ENCODE measurements around the gene GXYLT2. TPM values are rescaled to one million over a fixed set of nuclear protein-coding genes. Genes with fewer than 3 reads are reported as not detected.
A peak's percentile ranks its signal among the peaks of the same experiment; 100 is the strongest.

GXYLT2 gene
- total RNA-seq, 1 donor: 77.4 TPM

GRCh38 chr3:72872183-72872582 is 15.7 kb upstream of the GXYLT2 start:
- H3K4me3 ChIP-seq (ENCODE audit: insufficient read depth, low read length): no peak overlapping the region
- no peaks in the 10 kb centered on the region for H4K20me1 ChIP-seq (ENCODE audit: insufficient read depth, low read length)
- H3K4me2 ChIP-seq (ENCODE audit: insufficient read depth, low read length): peak overlapping the region; percentile 18
- H2AFZ ChIP-seq (ENCODE audit: low read length): peak overlapping the region; percentile 56
- no peaks in the 10 kb centered on the region for H3K36me3 ChIP-seq (ENCODE audit: insufficient read depth, low read length)
- peaks cover 8% of the 10 kb centered on the region for H3K4me1 ChIP-seq (ENCODE audit: insufficient read depth, low read length)
- no peaks in the 10 kb centered on the region for H3K9me3 ChIP-seq (ENCODE audit: low read depth, low read length)
- TF ChIP-seq, protein P1, sequence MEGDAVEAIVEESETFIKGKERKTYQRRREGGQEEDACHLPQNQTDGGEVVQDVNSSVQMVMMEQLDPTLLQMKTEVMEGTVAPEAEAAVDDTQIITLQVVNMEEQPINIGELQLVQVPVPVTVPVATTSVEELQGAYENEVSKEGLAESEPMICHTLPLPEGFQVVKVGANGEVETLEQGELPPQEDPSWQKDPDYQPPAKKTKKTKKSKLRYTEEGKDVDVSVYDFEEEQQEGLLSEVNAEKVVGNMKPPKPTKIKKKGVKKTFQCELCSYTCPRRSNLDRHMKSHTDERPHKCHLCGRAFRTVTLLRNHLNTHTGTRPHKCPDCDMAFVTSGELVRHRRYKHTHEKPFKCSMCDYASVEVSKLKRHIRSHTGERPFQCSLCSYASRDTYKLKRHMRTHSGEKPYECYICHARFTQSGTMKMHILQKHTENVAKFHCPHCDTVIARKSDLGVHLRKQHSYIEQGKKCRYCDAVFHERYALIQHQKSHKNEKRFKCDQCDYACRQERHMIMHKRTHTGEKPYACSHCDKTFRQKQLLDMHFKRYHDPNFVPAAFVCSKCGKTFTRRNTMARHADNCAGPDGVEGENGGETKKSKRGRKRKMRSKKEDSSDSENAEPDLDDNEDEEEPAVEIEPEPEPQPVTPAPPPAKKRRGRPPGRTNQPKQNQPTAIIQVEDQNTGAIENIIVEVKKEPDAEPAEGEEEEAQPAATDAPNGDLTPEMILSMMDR (IDR thresholded peaks at IDR 0.05; ENCODE audit: extremely low read depth, low read depth, low read length): no peak
- H3K79me2 ChIP-seq (ENCODE audit: insufficient read depth, low read length): no peaks in the 10 kb centered on the region
- peaks cover 9% of the 10 kb centered on the region for H3K27me3 ChIP-seq (ENCODE audit: insufficient read depth, low read length)
- peak; percentile 82 for DNase-seq (ENCODE audit: insufficient read length, low spot score, missing footprints)
- no peak overlapping the region for H3K27ac ChIP-seq (ENCODE audit: low read depth, low read length)

DNA sequence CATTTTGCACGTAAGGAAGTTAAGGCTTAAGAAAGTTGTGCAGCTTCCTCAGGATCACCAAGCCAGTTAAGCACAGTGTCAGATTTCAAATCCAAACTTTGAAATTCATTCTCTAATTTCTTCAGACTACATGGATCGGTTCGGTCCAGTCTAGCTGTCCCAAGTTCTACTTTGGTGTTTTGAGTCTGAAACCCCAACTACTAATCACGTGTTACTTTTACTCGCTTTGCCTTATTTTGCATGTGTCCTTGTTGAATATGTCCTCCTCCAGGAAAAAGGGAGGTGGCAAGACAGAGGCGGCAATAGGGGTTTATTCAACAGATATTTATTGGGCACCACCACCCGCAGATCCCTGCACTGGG is 522 bp upstream of the GXYLT2 start:
- Histone ChIP-seq H3K4me1 (ENCODE audit: insufficient read depth, low read length) (peaks cover 45% of the 10 kb centered on the region), H2AFZ (ENCODE audit: low read length) (peak overlapping the region; percentile 79)
- peak; percentile 83 for DNase-seq (ENCODE audit: insufficient read length, low spot score, missing footprints)

DNA sequence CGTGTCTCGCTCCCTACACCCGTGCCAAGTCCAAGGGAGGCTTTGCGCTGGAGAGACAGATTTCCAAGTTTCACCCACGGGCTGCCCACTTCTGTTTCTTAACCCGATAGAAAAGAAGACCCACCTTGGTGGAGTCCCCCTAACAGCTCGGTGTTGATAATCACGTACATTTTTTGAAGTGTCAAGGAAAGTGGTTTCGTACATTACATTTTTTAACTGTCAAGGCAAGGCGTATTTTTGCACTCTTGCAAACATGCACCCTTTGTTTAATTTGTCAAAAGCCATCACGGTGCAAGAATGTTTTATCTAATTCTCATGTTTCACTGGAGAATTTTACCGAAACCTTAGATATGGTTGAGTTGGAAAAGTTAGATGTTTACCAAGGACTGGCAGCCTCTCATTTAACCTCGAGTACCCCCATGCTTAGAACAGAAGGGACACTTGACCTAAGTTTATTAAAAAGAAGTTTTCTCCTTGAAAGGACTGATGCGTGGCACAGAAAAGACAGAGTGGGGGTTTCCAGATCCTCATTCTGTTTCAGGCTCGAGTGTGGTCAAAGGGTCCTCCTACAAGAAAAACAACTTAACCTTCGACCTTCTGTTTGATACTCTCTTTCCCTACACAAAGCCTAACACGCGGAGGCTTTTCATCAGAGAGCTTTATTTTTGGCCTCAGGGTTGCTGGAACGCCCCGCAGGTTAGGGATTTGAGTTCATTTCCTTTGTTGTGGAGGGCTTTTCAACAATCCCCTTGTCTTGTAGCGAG is 882 bp downstream of the GXYLT2 start:
- H3K4me2 ChIP-seq (ENCODE audit: insufficient read depth, low read length): peak overlapping the region; percentile 94
- no peak for DNase-seq (ENCODE audit: insufficient read length, low spot score, missing footprints)
- H3K4me1 ChIP-seq (ENCODE audit: insufficient read depth, low read length): peaks cover 54% of the 10 kb centered on the region
- H3K27ac ChIP-seq (ENCODE audit: low read depth, low read length): peak overlapping the region; percentile 23
- H2AFZ ChIP-seq (ENCODE audit: low read length): peak overlapping the region; percentile 71
- H3K79me2 ChIP-seq (ENCODE audit: insufficient read depth, low read length): no peaks in the 10 kb centered on the region
- H4K20me1 ChIP-seq (ENCODE audit: insufficient read depth, low read length): no peaks in the 10 kb centered on the region
- no peaks in the 10 kb centered on the region for H3K27me3 ChIP-seq (ENCODE audit: insufficient read depth, low read length)
- peak overlapping the region; percentile 73 for H3K4me3 ChIP-seq (ENCODE audit: insufficient read depth, low read length)
- H3K36me3 ChIP-seq (ENCODE audit: insufficient read depth, low read length): no peaks in the 10 kb centered on the region
- TF ChIP-seq, protein P1 (IDR thresholded peaks at IDR 0.05; ENCODE audit: extremely low read depth, low read depth, low read length): no peak
- no peaks in the 10 kb centered on the region for H3K9me3 ChIP-seq (ENCODE audit: low read depth, low read length)

More for the DNA sequence above, 522 bp upstream of the GXYLT2 start:
- Histone ChIP-seq H4K20me1 (ENCODE audit: insufficient read depth, low read length) (no peaks in the 10 kb centered on the region), H3K27ac (ENCODE audit: low read depth, low read length) (peak overlapping the region; percentile 13), H3K36me3 (ENCODE audit: insufficient read depth, low read length) (no peaks in the 10 kb centered on the region), H3K4me3 (ENCODE audit: insufficient read depth, low read length) (peak overlapping the region; percentile 73), H3K4me2 (ENCODE audit: insufficient read depth, low read length) (peak overlapping the region; percentile 90), H3K9me3 (ENCODE audit: low read depth, low read length) (no peaks in the 10 kb centered on the region), H3K79me2 (ENCODE audit: insufficient read depth, low read length) (no peaks in the 10 kb centered on the region), H3K27me3 (ENCODE audit: insufficient read depth, low read length) (no peaks in the 10 kb centered on the region)
- TF ChIP-seq, protein P1 (IDR thresholded peaks at IDR 0.05; ENCODE audit: extremely low read depth, low read depth, low read length): no peak

GRCh38 chr3:72889310-72890165 is 1.7 kb downstream of the GXYLT2 start:
- no peak for DNase-seq (ENCODE audit: insufficient read length, low spot score, missing footprints)
- Histone ChIP-seq H2AFZ (ENCODE audit: low read length) (peak overlapping the region; percentile 71), H3K36me3 (ENCODE audit: insufficient read depth, low read length) (no peaks in the 10 kb centered on the region), H3K4me1 (ENCODE audit: insufficient read depth, low read length) (peaks cover 54% of the 10 kb centered on the region), H3K9me3 (ENCODE audit: low read depth, low read length) (no peaks in the 10 kb centered on the region), H3K79me2 (ENCODE audit: insufficient read depth, low read length) (no peaks in the 10 kb centered on the region), H3K4me2 (ENCODE audit: insufficient read depth, low read length) (peak overlapping the region; percentile 94), H3K4me3 (ENCODE audit: insufficient read depth, low read length) (peak overlapping the region; percentile 73), H4K20me1 (ENCODE audit: insufficient read depth, low read length) (no peaks in the 10 kb centered on the region), H3K27ac (ENCODE audit: low read depth, low read length) (peak overlapping the region; percentile 23), H3K27me3 (ENCODE audit: insufficient read depth, low read length) (no peaks in the 10 kb centered on the region)
- TF ChIP-seq, protein P1 (IDR thresholded peaks at IDR 0.05; ENCODE audit: extremely low read depth, low read depth, low read length): no peak

Measured in osteoblast (primary cell).